HG02759 (cell line): ENCODE results near the gene AKR1C8.
"Not testable (repeated sequence)": the region's sequence is repeated elsewhere in the genome, so short reads cannot be mapped to it uniquely, and the experiment has no call there.

Source experiments
- ATAC-seq: cut with Tn5 transposase; IDR thresholded peaks from one replicate; pipeline ENCODE4 v1.9.1; 2021; ENCODE audit warnings: mild to moderate bottlenecking, moderate library complexity; ENCODE audit not compliant: unreplicated experiment

Gene AKR1C8

DNA sequence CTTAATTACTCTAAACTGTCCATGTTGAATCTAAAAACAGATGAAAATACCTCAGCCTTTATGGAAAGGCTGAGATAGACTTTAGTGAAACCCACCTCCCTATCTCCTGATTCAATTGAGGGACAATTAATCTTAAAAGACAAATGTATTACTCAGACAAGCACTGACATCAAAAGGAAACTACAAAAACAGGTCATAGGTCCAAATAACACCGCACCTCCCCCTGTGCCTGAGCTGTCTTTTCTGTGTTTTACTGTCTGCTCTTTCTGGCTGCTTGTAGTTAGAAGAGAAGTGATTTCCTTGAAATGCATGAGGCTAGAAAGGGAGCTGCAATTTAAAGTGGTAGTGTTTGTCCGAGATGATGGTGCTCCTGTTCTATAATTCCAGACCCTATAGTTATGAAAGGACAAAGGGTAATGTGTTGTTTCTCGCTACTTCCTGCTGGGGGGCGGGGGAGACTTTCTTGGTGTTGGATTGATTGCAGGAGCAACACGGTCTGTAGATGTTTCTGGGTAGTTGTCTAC, 16.0 kb downstream of the AKR1C8 start:
- ATAC-seq, result no peak

DNA sequence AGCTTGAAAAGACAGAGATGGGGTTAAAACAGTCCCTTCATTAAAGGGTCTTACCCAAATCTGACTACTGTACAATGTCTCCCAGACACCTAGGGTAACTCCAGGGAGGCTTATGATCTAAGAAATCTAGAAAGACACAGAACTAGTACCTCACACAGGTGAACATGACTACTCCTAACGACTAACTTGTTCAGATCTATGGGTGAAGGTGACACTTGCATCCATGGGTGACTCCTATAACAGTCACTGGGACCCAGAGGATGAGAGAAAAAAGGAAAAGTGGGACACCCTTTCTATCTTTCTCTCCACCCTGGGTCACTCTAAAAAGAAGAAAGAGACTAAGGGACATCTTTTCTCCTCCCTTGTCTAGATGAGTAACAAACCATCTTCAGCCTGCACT, 19.2 kb downstream of the AKR1C8 start:
- ATAC-seq, result no peak

- no peak for ATAC-seq
These were observed 21.5 kb downstream of the AKR1C8 start for GRCh38 chr10:5163487-5163886.

- no peak for ATAC-seq
These were observed 25.8 kb downstream of the AKR1C8 start for GRCh38 chr10:5159126-5159525.

DNA sequence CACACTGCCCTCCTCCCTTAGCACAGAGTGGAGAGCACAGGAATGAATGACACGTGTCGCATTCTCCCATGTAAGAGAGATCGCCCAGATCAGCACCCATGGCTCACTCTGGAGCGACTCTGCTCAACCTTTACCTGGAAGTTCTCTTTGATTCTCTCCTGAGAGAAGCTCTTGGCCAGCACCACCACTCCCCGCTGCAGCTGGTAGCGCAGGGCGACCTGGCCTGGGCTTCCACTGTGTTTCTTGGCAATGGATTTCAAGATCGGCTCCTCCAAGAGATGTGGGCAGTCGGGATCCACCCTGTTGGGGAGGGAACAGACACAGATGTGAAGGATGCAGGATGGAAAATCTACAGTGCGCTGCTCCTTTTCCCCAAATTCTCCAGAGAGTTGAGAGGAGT, 27.4 kb downstream of the AKR1C8 start:
- ATAC-seq, result no peak

DNA sequence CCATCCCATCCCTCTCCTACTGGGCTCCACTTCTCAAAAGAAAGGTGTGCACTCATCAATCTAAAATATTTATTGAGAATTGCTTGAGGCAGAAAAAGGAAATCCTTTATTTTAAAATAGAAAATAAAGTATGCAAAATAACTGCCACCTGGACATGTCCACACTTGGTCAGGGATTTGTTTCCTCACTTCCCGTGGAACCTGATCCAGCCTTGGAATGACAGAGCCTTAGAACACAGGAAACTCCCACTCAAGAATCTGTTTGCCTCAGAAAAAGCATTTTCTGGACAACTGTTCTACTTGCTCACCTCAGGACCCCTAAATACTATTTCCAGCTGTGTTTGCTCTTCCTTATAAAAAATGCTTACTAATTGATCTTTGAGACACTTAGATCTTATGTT, 29.0 kb downstream of the AKR1C8 start:
- ATAC-seq, result no peak

DNA sequence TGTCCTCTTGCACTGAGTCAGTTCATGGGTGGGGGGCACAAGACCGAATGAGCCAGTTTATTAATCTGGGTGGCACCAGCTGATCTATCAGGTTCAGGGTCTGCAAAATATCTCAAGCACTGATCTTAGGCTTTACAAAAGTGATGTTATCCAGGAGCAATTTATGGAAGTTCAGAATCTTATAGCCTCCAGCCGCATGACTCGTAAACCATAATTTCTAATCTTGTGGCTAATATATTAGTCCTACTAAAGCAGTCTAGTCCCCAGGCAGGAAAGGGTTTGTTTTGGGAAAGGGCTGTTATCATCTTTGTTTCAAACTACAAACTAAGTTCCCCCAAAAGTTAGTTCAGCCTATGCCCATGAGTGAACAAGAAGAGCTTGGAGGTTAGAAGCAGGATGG, 33.9 kb downstream of the AKR1C8 start:
- no peak for ATAC-seq

DNA sequence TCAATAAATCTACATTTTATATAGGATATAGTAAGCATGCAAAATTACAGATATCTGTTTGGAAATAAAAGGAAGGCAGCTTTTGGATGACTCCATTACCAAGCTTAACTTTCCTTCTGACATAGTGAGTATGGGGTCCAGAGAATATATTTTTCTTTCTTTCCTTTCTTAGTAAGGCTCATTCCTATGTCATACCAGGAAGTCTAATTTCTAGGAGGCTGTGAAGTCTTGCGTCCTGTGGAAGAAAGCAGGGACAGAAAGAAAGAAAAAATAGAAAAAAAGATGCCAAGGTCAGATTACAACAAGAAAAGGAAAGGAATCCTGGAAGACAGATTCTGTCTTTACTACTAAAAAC, 36.3 kb downstream of the AKR1C8 start:
- no peak for ATAC-seq

DNA sequence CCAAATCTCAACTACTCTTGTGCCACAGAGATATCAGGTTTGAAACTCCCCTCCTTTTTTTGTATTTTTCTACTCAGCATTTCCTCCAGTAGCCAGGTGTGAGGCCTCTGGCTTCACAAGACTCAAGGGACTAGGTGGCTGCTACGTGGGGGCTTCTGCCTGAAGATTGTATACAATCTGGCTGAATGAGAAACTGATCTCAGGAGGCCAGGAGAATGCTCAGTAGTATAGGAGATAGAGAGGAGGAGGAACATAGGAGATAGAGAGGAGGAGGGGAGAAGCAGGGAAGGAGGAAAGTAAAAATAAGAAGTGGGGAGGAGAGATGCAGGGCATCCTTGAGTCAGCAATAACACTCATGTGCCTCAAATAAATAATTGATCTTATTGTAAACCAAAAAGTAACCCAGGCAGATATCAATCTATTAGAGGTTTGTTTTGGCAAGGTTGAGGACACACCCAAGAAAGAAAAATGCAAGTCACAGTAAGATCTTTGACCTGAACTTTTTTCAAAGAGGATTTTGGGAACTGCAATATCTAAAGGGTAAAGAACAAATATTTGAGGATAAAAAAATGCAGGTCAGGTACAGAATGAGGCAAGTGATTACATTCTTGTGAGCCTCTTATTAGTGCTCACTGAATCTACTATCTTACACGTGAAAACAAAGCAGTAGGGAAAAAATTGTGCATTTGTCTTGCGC, 36.8 kb downstream of the AKR1C8 start:
- ATAC-seq, result no peak

- ATAC-seq, result no peak
These were observed 37.5 kb downstream of the AKR1C8 start for GRCh38 chr10:5147255-5147980.

DNA sequence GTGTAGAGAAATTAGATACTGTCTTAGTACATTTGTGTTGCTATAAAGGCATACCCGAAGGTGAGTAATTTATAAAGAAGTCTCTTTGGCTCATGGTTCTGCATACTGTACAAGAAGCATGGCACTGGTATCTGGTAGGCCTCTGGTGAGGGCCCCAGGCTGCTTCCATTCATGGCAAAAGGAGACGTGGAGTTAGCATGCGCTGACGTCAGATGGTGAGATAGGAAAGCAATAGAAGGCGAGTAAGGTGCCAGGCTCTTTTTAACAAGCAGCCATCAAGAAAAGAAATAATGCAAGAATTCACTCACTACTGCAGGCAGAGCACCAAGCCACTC, 38.1 kb downstream of the AKR1C8 start:
- ATAC-seq, result no peak

DNA sequence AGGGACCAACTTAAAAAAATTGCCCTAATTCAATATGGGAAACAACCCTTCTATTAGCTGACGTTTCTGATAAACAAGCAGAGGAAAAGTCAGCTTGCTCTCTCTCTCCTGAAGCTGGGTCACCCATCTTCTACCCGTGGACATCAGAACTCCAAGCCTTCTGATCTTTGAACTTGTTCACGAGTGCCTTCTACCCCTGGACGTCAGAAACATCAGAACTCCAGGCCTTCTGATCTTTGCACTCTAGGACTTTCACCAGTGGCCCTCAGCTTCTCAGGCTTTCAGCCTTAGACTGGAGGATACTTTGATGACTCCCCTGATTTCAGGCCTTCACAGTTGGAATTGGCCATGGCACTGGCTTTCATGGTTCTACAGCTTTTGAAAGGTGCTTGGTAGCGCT, 41.8 kb downstream of the AKR1C8 start:
- no peak for ATAC-seq

GRCh38 chr10:5142199-5142598, 42.8 kb downstream of the AKR1C8 start:
- ATAC-seq, result no peak

GRCh38 chr10:5137699-5138098, 47.3 kb downstream of the AKR1C8 start:
- not testable (repeated sequence) for ATAC-seq

DNA sequence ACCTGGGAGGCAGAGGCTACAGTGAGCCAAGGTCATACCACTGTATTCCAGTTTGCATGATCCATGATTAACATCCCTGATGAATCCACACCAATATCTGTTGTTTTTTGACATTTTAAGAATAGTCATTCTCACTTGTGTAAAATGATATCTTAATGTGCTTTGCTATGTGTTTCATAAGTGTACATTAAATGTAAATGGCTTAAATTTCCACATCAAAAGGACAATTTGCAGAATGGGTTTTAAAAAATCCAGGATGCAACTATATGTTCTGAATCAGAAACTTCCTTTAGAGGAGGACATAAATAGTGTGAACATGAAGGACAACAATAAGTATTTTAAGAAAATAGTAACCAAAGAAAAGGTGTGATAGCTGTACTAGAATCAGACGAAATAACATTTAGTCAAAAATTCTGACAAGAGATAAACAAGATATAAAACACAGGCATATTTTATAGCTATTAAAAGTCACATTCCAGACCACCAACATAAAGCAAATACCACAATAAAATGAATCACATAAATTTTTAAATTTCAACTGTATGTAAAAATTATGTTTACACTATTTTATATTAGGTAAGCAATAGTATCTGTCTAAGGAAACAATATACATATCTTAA, 48.4 kb downstream of the AKR1C8 start:
- ATAC-seq, result no peak

GRCh38 chr10:5135581-5135980, 49.4 kb downstream of the AKR1C8 start:
- ATAC-seq, result no peak

GRCh38 chr10:5125315-5126044, 59.5 kb downstream of the AKR1C8 start:
- no peak for ATAC-seq

DNA sequence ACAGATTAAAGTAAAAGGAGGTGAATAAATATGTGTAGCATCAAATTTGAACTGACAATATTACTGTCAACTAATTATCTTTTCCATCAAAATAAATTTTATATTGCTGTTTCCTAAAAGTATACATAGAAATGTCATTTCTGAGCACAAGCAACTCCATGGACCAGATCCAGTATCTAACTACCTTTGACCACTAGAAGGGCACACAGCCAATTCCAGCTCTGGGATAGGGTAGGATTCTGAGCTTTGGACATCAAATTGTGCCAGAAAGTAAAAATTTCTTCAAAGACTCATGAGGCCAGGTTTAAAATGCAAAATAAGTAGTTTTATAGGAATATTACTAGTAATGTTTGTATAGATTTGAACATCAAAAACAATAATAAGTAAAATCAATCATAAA, 61.1 kb downstream of the AKR1C8 start:
- ATAC-seq, result no peak

GRCh38 chr10:5119997-5120396, 65.0 kb downstream of the AKR1C8 start:
- not testable (repeated sequence) for ATAC-seq

DNA sequence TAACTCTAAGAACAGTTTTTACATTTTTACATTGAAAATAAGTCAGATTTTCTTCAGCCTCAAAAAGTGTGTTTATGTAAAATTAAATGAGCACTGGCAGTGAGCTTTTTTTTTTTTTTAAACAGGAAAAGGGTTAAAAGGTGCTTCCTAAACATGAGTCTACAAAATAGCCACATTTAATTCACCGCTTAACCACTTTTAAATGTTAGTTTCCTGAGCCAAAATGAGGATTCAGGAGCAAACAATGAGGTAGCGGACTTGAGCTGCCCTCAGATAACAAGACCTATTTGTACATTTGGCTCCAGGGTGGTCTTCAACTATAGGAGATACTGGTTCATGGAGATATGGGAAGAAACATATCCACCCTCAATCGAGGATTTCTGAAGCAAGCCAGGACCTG, 67.9 kb downstream of the AKR1C8 start:
- no peak for ATAC-seq

DNA sequence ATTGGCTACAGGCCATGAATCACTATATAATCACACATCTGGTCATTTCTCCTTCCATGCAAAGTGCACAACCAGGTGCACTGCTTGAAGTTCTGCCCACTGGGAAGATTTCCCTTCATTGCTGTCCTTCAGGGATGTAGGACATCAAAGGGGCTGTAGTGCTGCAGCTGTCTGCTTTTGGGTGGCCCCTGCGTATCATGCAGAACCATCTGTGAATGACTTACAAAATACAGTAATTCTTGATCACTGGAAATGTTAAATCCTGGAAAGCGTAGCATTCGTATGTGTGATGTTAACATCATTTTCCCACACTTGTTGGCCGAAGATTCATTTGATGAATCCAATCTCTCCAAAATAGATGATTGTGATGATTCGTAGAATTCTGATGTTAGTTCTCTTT, 68.3 kb downstream of the AKR1C8 start:
- no peak for ATAC-seq

- ATAC-seq, result not testable (repeated sequence)
These were observed 75.1 kb downstream of the AKR1C8 start for GRCh38 chr10:5109861-5110260.
